Panc1 (cell line): ENCODE results near the gene NINJ2. TPM values are rescaled to one million over a fixed set of nuclear protein-coding genes. Genes with fewer than 3 reads are reported as not detected.
A peak's percentile ranks its signal among the peaks of the same experiment; 100 is the strongest.

Source experiments
- ATAC-seq: fragments of 200-7000 bp; cut with Tn5 transposase; 2 replicates; pipeline ENCODE4 v1.9.1; 2020; ENCODE audit warnings: mild to moderate bottlenecking, moderate library complexity
- BruUV-seq: library from RNA; stranded (reverse); fragments of 400-500 nt; replicated peaks from 2 replicates; lab custom pipeline; 2021; lab: Mats Ljungman, UMichigan
- CTCF ChIA-PET: fragments of 300-600 bp; sonication (Branson Sonifier 250); formaldehyde crosslinking; loops from one replicate; lab custom pipeline; 2022; ENCODE audit warnings: antibody characterized with exemption; lab: Charles Lee
- POLR2A ChIA-PET: fragments of 300-600 bp; sonication (Branson Sonifier 250); formaldehyde crosslinking; loops from one replicate; lab custom pipeline; 2022; ENCODE audit warnings: antibody characterized with exemption; lab: Charles Lee
- DNase-seq: peaks from one replicate; pipeline ENCODE4 v3.0.0-alpha.2; 2010; ENCODE audit warnings: low read depth, low spot score
- H3K27ac ChIP-seq: 2 replicates; pipeline ENCODE4 v1.5.1; 2011; ENCODE audit warnings: mild to moderate bottlenecking, low read length, inconsistent platforms
- H3K27me3 ChIP-seq: fragments of 200-500 bp; sonication (Bioruptor generic); 2 replicates; pipeline ENCODE4 v1.6.0; 2014; ENCODE audit warnings: low read length, inconsistent platforms; ENCODE audit not compliant: control insufficient read depth, insufficient read depth
- H3K36me3 ChIP-seq: fragments of 200-500 bp; sonication (Bioruptor generic); 2 replicates; pipeline ENCODE4 v1.5.1; 2014; ENCODE audit warnings: inconsistent platforms, mild to moderate bottlenecking, low read length, moderate library complexity; ENCODE audit not compliant: control insufficient read depth, insufficient read depth
- H3K4me1 ChIP-seq: 2 replicates; pipeline ENCODE4 v1.5.1; 2011; ENCODE audit warnings: inconsistent platforms, mild to moderate bottlenecking, low read length, moderate library complexity; ENCODE audit not compliant: control insufficient read depth, insufficient read depth
- H3K4me3 ChIP-seq, 2 experiments: 2 replicates each; pipeline ENCODE4 v1.5.1; 2011 to 2012; ENCODE audit warnings: low read depth in 2 of 2, low read length in 2 of 2, mild to moderate bottlenecking in 2 of 2, inconsistent platforms in 1 of 2, moderate library complexity in 1 of 2
- H3K9me3 ChIP-seq: fragments of 200-500 bp; sonication (Bioruptor generic); 2 replicates; pipeline ENCODE4 v1.5.1; 2014; ENCODE audit warnings: low read depth, mild to moderate bottlenecking, inconsistent platforms, low read length, moderate library complexity; ENCODE audit not compliant: control insufficient read depth, insufficient read depth
- CTCF ChIP-seq: fragments of 450-650 bp; IDR thresholded peaks from 2 replicates; pipeline ENCODE4 v1.5.1; 2017; ENCODE audit warnings: mild to moderate bottlenecking
- POLR2AphosphoS5 ChIP-seq: IDR thresholded peaks from 2 replicates; pipeline ENCODE4 v1.6.1; 2012; ENCODE audit warnings: mild to moderate bottlenecking, low read depth, low read length, moderate library complexity
- REST ChIP-seq, 2 experiments: IDR thresholded peaks; 2 replicates each; pipeline ENCODE4 v1.6.1; 2011 to 2012; ENCODE audit warnings: low read depth in 2 of 2, control low read depth in 1 of 2, low read length in 1 of 2, mild to moderate bottlenecking in 1 of 2, moderate library complexity in 1 of 2; ENCODE audit not compliant: insufficient read depth in 1 of 2
- SIN3A ChIP-seq: IDR thresholded peaks from 2 replicates; pipeline ENCODE4 v1.6.1; 2012; ENCODE audit warnings: low read depth, mild to moderate bottlenecking, low read length, moderate library complexity, borderline replicate concordance; ENCODE audit not compliant: insufficient read depth
- TCF7L2 ChIP-seq: IDR thresholded peaks from 2 replicates; pipeline ENCODE4 v1.6.1; 2011; ENCODE audit warnings: mild to moderate bottlenecking, low read depth, low read length, inconsistent platforms
- in situ Hi-C: cut with HindIII; loops from 2 replicates; pipeline ENCODE4 v1.10.0; 2016; ENCODE audit warnings: low sequenced_read_pairs, low pct_unique_long_range_greater_than_20kb
- intact Hi-C: fragments of 100-400 bp; cut with micrococcal nuclease; formaldehyde crosslinking; loops from one replicate; pipeline ENCODE4 v1.10.0; 2022; ENCODE audit not compliant: unreplicated experiment
- total RNA-seq: library from RNA; stranded (reverse); gene quantifications from one replicate; pipeline ENCODE4 v1.2.1, GENCODE V29; 2021; ENCODE audit not compliant: unreplicated experiment

Gene NINJ2
- total RNA-seq, 1 experiment from 2014 or later: 1.9 TPM

GRCh38 chr12:636632-637031 lies 26.6 kb downstream of the NINJ2 start:
- intact Hi-C loops: loop anchor here (10.0 kb wide), 1 partner anchor 62 kb away; no protein-coding TSS in a partner anchor
- H3K27ac ChIP-seq: peak overlapping the region; percentile 66; the same call in 1 of the 2 replicates
- CTCF ChIA-PET: no interaction called here

GRCh38 chr12:633731-634130 lies 29.5 kb downstream of the NINJ2 start:
- no peaks in the 10 kb centered on the region for H3K36me3 ChIP-seq
- ChIA-PET CTCF (no interaction called here), POLR2A (interaction anchor here (0.7 kb wide), 1 partner anchor 9 kb away, joined by 3 read pairs; no protein-coding TSS in a partner anchor)
- intact Hi-C loops: loop anchor here (10.0 kb wide), 1 partner anchor 59 kb away; no protein-coding TSS in a partner anchor
- no peak for ATAC-seq
- TF ChIP-seq TCF7L2: no peak
- TF ChIP-seq CTCF: no peak
- TF ChIP-seq POLR2AphosphoS5: no peak
- TF ChIP-seq SIN3A: no peak
- TF ChIP-seq REST (IDR thresholded peaks at IDR 0.05; ENCODE audit: insufficient read depth in 1 of 2, low read depth in 2 of 2, low read length in 1 of 2): no peak
- H3K4me1 ChIP-seq: peaks cover 37% of the 10 kb centered on the region
- in situ Hi-C loops: no loop called here
- H3K27me3 ChIP-seq: no peaks in the 10 kb centered on the region
- peak overlapping the region; percentile 91 for H3K27ac ChIP-seq
- H3K9me3 ChIP-seq: no peaks in the 10 kb centered on the region
- no TSS peak for BruUV-seq
- no peak for DNase-seq
- H3K4me3 ChIP-seq: no peak overlapping the region

More at GRCh38 chr12:636632-637031, 26.6 kb downstream of the NINJ2 start:
- H3K27me3 ChIP-seq: no peaks in the 10 kb centered on the region
- no peaks in the 10 kb centered on the region for H3K36me3 ChIP-seq
- peaks cover 24% of the 10 kb centered on the region for H3K4me1 ChIP-seq
- H3K4me3 ChIP-seq: no peak overlapping the region
- POLR2A ChIA-PET: interaction anchor here (0.6 kb wide), 1 partner anchor 15 kb away, joined by 5 read pairs; no protein-coding TSS in a partner anchor
- no peak for DNase-seq
- in situ Hi-C loops: no loop called here
- no TSS peak for BruUV-seq
- no peak for ATAC-seq
- TF ChIP-seq TCF7L2 (no peak), POLR2AphosphoS5 (no peak), REST (IDR thresholded peaks at IDR 0.05; ENCODE audit: insufficient read depth in 1 of 2, low read depth in 2 of 2, low read length in 1 of 2) (no peak), CTCF (no peak), SIN3A (no peak)
- H3K9me3 ChIP-seq: no peaks in the 10 kb centered on the region
